Activated CD4-positive, alpha-beta memory T cell treated with anti-CD3 and anti-CD28 coated beads for 36 hours (primary cell): ENCODE results near the gene SEC14L5. TPM values are rescaled to one million over a fixed set of nuclear protein-coding genes. Genes with fewer than 3 reads are reported as not detected.

ENCODE experiments used
- CTCF ChIA-PET: fragments of 350-600 bp; sonication (Branson Sonifier 250); formaldehyde crosslinking; loops from one replicate; lab custom pipeline; 2021; ENCODE audit warnings: antibody characterized with exemption, inconsistent platforms; lab: Charles Lee
- POLR2A ChIA-PET: fragments of 350-600 bp; sonication (Branson Sonifier 250); formaldehyde crosslinking; loops from one replicate; lab custom pipeline; 2021; ENCODE audit warnings: antibody characterized with exemption; lab: Charles Lee
- DNase-seq: peaks from one replicate; pipeline ENCODE4 v3.0.0-alpha.2; 2020
- H3K27ac Mint-ChIP-seq: one replicate; pipeline ENCODE4 v1.8.0; 2021; ENCODE audit warnings: mixed read lengths
- H3K27me3 Mint-ChIP-seq: one replicate; pipeline ENCODE4 v1.8.0; 2021; ENCODE audit warnings: mixed read lengths
- H3K36me3 Mint-ChIP-seq: one replicate; pipeline ENCODE4 v1.8.0; 2021; ENCODE audit warnings: mixed read lengths
- H3K4me1 Mint-ChIP-seq: one replicate; pipeline ENCODE4 v1.8.0; 2021; ENCODE audit warnings: low read depth, mixed read lengths
- H3K4me3 Mint-ChIP-seq: one replicate; pipeline ENCODE4 v1.8.0; 2021; ENCODE audit warnings: mild to moderate bottlenecking, mixed read lengths
- H3K9me3 Mint-ChIP-seq: one replicate; pipeline ENCODE4 v1.8.0; 2021; ENCODE audit warnings: mixed read lengths
- intact Hi-C: fragments of 100-400 bp; cut with micrococcal nuclease; formaldehyde crosslinking; loops from one replicate; pipeline ENCODE4 v1.15.1; 2023
- total RNA-seq, 2 experiments: library from RNA; stranded (reverse); gene quantifications; one replicate each; pipeline ENCODE4 v1.2.3, GENCODE V29; 2021

SEC14L5 gene
- total RNA-seq, 2 experiments from 2014 or later, result 0.07 TPM; not detected in 1

DNA sequence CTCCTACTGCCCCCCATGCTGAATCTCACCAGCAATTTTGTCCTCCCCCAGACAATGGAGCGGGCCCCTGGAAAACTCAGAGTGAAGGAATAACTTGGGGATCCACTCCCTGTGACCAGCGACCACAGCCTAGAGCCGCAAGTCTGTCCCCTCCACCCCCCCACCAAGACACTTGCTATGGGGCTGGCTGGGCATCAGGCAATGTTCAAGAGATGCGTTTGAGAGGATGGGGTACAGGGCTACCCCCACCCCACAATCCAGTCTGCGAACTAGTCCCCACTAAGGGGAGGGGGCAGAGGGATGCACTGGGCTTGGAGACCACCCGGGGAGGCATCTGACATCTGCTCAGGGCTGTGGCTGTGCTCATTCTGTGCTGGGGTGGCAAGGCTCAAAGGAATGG is 23.5 kb upstream of the SEC14L5 start:
- H3K4me1 Mint-ChIP-seq, result peaks cover 4% of the 10 kb centered on the region
- H3K4me3 Mint-ChIP-seq, result no peak overlapping the region
- DNase-seq, result no peak
- H3K36me3 Mint-ChIP-seq, result no peaks in the 10 kb centered on the region
- no peak overlapping the region for H3K27ac Mint-ChIP-seq
- intact Hi-C loops, result no loop called here
- H3K27me3 Mint-ChIP-seq, result peaks cover 27% of the 10 kb centered on the region
- CTCF ChIA-PET, result no interaction called here
- H3K9me3 Mint-ChIP-seq, result no peaks in the 10 kb centered on the region
- POLR2A ChIA-PET, result no interaction called here

DNA sequence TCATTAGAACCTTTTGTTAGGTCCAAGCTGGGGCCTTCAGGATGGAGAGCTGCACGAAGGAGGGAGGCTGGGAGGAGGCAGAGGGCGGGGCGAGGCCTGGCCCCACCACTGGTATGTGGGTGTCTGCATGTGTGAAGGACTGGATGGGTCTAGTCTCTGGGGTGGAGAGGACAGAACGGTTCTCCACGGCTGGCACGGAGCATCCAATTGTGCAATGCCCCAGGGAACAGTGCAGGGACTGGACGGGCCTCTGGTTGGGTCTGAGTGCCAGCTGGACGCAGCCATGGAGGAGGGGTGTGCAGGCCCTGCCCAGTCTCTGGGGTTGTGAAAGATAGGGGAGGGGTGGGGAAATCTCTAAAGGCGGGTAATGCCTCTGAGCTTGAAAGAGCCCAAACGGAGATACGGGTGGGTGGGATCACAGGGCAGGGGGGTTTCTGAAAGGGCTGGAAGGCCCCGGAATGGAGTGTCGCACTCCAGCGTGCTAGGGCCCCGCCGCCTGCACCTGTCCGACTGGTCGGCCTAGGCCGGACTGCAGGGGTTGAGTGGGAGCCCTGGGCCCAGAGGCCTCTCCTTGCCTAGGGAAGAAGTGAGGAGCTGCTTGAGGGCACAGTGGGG is 22.8 kb upstream of the SEC14L5 start:
- ChIA-PET POLR2A (no interaction called here), CTCF (no interaction called here)
- peaks cover 27% of the 10 kb centered on the region for H3K27me3 Mint-ChIP-seq
- H3K4me1 Mint-ChIP-seq, result peaks cover 4% of the 10 kb centered on the region
- H3K36me3 Mint-ChIP-seq, result no peaks in the 10 kb centered on the region
- DNase-seq, result no peak
- H3K4me3 Mint-ChIP-seq, result no peak overlapping the region
- intact Hi-C loops, result no loop called here
- no peak overlapping the region for H3K27ac Mint-ChIP-seq
- no peaks in the 10 kb centered on the region for H3K9me3 Mint-ChIP-seq

DNA sequence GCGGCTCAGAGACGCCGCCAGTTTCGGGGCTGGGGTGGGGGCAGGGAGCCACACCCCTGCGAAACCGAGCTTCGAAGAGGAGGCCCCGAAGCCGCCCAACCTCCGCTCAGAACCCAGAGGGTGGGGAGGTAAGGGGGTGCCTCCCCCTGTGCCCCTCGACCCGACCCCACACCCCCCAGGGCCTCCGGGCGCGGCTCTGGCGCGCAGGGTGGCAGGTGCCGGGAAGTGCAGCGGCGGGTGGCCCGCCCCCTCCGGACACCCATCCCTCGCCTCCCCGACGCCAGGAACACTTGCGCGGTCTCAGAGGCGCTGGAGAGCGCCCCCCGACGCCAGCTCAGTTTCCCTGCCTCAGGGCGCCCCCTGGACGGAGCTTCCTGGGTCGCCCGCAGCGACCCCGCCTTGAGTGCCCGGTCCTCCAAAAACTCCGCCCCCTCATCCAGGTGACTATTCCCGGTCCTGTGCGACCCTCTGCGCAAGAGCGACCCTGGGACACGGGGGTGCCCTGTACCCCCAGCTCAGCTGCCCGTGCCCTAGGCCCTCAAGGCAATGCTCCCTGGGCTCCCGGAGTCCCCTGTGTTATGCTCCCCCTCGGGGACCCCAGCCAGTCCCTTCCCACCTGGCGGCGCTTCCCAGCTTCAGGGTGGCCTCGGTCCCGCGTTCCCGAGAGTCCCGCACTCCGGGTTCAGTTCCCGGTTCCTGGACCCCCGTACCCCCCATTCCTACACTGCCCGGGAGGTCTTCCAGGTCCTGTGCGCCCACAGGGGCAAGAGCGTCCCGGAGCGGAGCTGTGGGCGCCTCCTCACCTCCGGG is 21.7 kb upstream of the SEC14L5 start:
- Mint-ChIP-seq H3K27me3 (peaks cover 28% of the 10 kb centered on the region), H3K4me3 (peak overlapping the region; percentile 52), H3K36me3 (no peaks in the 10 kb centered on the region), H3K27ac (no peak overlapping the region), H3K9me3 (no peaks in the 10 kb centered on the region), H3K4me1 (peaks cover 4% of the 10 kb centered on the region)
- intact Hi-C loops, result no loop called here
- ChIA-PET POLR2A (no interaction called here), CTCF (no interaction called here)
- no peak for DNase-seq

DNA sequence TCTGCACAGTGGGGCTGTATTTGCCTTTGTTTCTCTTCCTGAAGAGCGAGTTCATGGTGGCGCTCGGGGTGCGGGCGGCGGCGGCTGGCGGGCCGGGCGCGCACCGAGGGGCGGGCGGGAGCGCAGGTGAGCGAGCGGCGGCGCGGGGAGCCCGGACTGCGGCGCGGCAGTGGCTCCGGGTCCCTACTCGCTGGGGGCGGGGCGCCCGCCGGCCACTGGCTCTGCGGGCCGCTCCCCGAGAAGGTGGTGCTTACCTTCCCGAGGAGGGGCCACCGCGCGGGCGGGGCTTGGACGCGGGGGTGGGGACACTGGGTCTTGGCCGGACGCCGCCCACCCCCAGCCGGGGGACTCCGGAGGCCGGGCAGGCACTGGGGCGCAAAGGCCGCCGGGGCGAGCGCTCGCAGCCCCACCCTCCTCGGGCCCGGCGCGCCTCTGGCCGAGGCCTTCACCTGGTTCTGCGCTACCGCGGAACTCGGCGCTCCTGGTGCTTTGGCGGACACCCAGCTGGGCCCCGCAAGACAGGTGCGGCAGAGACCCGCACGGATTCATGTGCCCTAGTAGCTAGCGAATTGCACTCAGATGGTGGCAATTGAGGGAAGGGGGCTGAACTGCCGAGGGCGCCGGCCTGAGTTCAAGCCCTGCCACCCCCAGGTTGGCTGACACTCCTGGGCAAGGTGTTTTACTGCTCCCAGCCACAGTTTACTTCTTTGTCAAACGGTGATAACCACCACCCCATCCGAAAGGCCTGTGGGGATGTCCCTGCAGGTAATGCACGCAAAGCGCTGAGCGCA is 20.9 kb upstream of the SEC14L5 start, which contains the start of gene PPL:
PPL (minus strand) TSS at position 158 of the 791 bp plus-strand sequence; CDS start at position 55, 103 bp downstream.
- peaks cover 28% of the 10 kb centered on the region for H3K27me3 Mint-ChIP-seq
- ChIA-PET POLR2A (no interaction called here), CTCF (no interaction called here)
- H3K4me1 Mint-ChIP-seq, result peaks cover 4% of the 10 kb centered on the region
- H3K27ac Mint-ChIP-seq, result no peak within 1 kb of the TSS
- H3K36me3 Mint-ChIP-seq, result no peaks in the 10 kb centered on the region
- H3K9me3 Mint-ChIP-seq, result no peaks in the 10 kb centered on the region
- intact Hi-C loops, result no loop called here
- peak; percentile 43 for DNase-seq
- peak within 1 kb of the TSS; percentile 52 for H3K4me3 Mint-ChIP-seq

DNA sequence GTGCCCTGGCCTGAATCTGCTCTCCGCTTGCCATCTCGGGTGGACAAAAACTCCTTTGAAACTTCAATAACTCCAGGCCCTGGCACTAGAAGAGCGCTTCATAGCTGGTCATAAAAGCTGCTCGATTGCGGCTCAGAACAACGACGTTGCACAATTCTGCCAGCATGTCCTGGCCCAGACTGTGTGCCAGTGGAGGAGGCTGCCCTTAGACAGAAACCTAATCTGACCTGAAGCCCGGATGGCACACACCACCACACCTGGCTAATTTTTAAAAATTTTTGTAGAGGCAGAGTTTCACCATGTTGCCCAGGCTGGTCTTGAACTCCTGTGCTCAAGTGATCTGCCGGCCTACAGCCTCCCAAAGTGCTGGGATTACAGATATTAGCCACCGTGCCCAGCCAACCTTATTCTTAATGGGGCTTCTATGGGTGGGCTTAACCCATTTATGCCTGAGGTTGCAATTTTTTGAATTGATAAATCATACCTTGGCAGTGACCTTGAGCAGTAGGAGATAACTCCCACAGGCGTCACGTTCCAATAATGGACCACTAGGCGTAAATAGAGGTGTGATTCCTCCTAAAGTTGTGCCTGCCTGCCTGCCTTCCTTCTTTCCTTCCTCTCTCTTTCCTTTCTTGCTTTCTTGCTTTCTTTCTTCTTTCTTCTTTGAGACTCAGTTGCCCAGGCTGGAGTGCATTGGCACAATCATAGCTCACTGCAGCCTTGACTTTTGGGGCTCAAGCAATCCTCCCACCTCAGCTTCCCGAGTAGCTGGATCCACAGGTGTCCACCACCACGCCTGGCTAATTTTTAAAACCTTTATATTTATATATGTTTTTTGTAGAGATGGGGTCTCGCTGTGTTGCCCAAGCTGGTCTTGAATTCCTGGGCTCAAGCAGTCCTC is 20.1 kb upstream of the SEC14L5 start:
- ChIA-PET CTCF (no interaction called here), POLR2A (no interaction called here)
- Mint-ChIP-seq H3K4me1 (peaks cover 4% of the 10 kb centered on the region), H3K9me3 (no peaks in the 10 kb centered on the region), H3K4me3 (no peak overlapping the region), H3K27ac (no peak overlapping the region), H3K36me3 (no peaks in the 10 kb centered on the region), H3K27me3 (peaks cover 30% of the 10 kb centered on the region)
- intact Hi-C loops, result no loop called here
- DNase-seq, result no peak

DNA sequence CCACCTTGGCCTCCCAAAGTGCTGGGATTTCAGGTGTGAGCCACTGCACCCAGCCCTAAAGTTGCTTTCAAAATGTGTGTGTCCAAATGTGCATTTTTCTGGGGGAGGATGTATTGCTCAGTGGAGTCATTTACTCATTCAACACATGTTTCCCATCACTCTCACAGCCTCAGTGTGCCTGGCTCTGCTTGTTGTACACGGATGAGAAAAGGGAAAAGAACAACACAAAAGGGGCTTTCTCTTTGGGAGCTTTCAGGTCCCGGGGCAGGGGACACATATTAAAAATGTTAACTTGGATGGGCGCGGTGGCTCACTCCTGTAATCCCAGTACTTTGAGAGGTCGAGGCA is 19.5 kb upstream of the SEC14L5 start:
- intact Hi-C loops, result no loop called here
- Mint-ChIP-seq H3K36me3 (no peaks in the 10 kb centered on the region), H3K4me3 (no peak overlapping the region), H3K9me3 (no peaks in the 10 kb centered on the region), H3K27me3 (peaks cover 30% of the 10 kb centered on the region), H3K4me1 (peaks cover 4% of the 10 kb centered on the region), H3K27ac (no peak overlapping the region)
- DNase-seq, result no peak
- ChIA-PET CTCF (no interaction called here), POLR2A (no interaction called here)

DNA sequence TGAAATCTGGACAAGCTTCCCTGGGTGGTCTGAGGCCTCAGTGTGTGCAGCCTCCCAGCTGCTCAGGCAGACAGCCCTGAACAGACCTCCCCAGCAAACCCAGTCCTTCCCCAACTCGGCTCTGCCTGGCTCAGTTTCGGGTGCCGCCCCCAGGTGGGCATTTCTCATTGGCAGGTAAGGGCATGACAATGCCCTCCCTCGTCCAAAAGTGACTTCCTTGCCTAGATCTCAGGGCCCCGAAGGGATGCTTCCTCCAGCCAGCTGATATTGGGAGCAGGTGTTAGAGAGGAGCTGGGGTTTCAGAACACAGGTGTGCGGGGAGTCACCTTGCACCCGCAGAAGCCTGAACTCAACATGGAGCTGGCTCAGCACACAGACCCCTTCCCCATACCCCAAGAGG is 17.4 kb upstream of the SEC14L5 start:
- H3K27me3 Mint-ChIP-seq, result peaks cover 18% of the 10 kb centered on the region
- intact Hi-C loops, result no loop called here
- no peak for DNase-seq
- no peak overlapping the region for H3K4me3 Mint-ChIP-seq
- H3K9me3 Mint-ChIP-seq, result no peaks in the 10 kb centered on the region
- POLR2A ChIA-PET, result no interaction called here
- peaks cover 4% of the 10 kb centered on the region for H3K4me1 Mint-ChIP-seq
- H3K36me3 Mint-ChIP-seq, result no peaks in the 10 kb centered on the region
- H3K27ac Mint-ChIP-seq, result no peak overlapping the region
- CTCF ChIA-PET, result no interaction called here

DNA sequence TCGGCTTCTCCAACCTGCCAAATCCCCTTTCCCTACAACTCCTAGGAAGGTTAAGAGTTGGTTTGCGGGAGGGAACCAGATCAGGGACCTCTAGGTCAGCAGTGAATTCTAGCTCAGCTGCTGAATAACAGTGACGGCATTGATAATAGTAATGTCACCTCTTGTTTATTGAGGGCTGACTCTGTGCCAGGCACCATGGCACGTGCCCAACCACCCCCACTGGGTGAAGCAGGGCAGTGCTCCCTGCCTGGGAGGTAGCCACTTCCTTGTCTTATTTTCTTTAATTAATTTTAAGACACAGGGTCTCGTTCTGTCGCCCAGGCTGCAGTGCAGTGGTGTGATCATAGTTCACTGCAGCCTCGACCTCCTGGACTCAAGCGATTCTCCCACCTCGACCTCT is 15.6 kb upstream of the SEC14L5 start:
- Mint-ChIP-seq H3K4me3 (no peak overlapping the region), H3K27ac (no peak overlapping the region), H3K9me3 (no peaks in the 10 kb centered on the region), H3K36me3 (no peaks in the 10 kb centered on the region), H3K4me1 (no peaks in the 10 kb centered on the region), H3K27me3 (peaks cover 11% of the 10 kb centered on the region)
- CTCF ChIA-PET, result interaction anchor here (0.7 kb wide), 1 partner anchor 266 kb away, joined by 4 read pairs; no protein-coding TSS in a partner anchor
- intact Hi-C loops, result no loop called here
- POLR2A ChIA-PET, result no interaction called here
- no peak for DNase-seq

DNA sequence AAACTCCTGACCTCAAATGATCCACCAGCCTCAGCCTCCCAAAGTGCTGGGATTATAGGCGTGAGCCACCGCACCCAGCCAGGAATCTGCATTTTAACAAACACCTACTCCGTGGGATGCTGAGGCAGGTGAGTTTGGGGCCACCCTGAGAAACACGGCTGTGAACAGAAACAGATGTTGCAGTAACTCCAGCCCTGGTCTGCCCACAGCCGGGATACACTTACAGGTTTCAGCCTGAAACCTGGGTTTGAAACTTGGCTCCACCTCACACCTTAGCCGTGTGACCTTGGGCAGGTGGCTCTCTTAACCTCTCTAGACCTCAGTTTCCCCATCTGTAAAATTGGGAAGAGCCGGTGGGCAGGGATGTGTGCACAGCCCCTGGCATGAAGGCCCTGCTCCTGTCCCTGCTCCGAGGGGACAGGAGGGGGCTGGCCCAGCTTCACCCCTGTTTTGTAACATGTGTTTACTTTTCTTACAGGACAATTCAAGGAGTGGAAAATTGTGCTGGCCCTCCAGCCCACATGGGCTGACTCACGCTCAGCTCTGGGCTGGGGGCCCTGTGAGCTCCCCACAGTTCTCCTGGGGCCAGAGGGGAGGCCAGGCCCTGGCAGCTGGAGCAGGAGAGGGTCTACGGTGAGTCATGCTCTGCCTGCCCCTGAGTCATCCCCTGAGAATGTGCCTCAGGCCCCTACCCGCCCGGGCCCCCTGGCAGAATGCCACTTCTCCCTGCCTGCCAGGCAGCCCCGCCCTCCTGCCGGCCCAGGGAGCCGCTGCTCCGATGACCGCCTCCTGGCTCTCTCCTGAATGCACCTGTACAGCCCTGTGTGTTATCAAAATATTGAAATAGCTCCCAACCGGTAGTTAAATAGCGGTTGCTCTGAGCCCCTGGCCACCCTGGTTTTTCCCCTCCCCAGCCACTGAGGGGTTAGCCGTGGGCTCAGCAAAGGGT is 13.5 kb upstream of the SEC14L5 start:
- DNase-seq, result no peak
- Mint-ChIP-seq H3K27me3 (peaks cover 7% of the 10 kb centered on the region), H3K9me3 (no peaks in the 10 kb centered on the region), H3K27ac (no peak overlapping the region), H3K4me1 (no peaks in the 10 kb centered on the region), H3K36me3 (no peaks in the 10 kb centered on the region), H3K4me3 (no peak overlapping the region)
- ChIA-PET POLR2A (no interaction called here), CTCF (no interaction called here)
- intact Hi-C loops, result no loop called here

DNA sequence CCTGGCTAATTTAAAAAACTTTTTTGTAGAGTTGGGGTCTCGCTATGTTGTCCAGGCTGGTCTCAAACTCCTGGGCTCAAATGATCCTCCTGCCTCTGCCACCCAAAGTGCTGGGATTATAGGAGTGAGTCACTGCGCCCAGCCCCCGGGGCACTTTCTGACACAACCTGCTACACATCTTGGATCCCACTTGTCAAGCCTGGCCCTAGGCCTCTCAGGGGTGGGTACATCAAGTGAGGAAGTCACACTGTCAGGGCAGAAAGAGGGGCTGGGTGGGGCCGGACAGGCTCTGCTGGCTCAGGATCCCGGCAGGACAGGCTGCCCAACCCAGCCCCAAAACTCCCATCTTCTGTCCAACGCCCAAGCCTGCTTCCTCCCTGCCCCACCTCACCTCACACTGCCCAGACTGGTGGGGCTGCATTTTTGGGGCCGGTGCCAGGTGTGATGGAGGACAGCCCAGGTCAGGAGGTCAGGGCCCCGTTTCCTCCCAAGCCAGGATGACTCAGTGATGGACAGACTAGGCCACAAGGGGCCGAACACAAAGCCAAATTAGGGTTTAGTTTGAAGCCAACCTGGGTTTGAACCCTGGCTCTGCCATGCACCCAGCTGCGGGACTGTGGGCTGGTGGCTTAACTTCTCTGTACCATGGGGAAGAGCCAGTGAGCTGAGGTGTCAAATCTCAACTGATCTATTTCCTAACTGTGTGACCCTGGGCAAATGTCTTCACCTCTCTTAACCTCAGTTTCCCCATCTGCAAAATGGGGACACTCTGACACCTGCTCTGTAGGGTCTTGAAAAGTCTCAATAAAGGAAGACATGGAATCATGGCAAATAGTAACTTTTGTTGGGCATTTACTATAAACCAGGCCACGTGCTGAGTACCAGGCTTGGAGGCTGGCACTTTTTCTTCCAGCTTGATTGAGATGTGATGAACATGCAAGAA is 12.3 kb upstream of the SEC14L5 start:
- POLR2A ChIA-PET, result no interaction called here
- no peaks in the 10 kb centered on the region for H3K36me3 Mint-ChIP-seq
- CTCF ChIA-PET, result no interaction called here
- peaks cover 7% of the 10 kb centered on the region for H3K27me3 Mint-ChIP-seq
- DNase-seq, result no peak
- intact Hi-C loops, result no loop called here
- H3K4me3 Mint-ChIP-seq, result no peak overlapping the region
- H3K27ac Mint-ChIP-seq, result no peak overlapping the region
- H3K4me1 Mint-ChIP-seq, result no peaks in the 10 kb centered on the region
- no peaks in the 10 kb centered on the region for H3K9me3 Mint-ChIP-seq
